ENCODE data around the gene CHRNA9.

GRCh38 chr4:40395166-40395900, 60.2 kb downstream of the CHRNA9 start:
- TF ChIP-seq CTCF (IDR thresholded peaks at IDR 0.05) (no peak), ZFX (IDR thresholded peaks at IDR 0.05; ENCODE audit: borderline replicate concordance) (no peak)

Data from 22Rv1 (cell line).